GM19043 (cell line): ENCODE data around the gene TIMP4.

Experiments
- ATAC-seq: cut with Tn5 transposase; IDR thresholded peaks from one replicate; pipeline ENCODE4 v1.9.1; 2021; ENCODE audit warnings: low read depth; ENCODE audit not compliant: unreplicated experiment

TIMP4 gene

DNA sequence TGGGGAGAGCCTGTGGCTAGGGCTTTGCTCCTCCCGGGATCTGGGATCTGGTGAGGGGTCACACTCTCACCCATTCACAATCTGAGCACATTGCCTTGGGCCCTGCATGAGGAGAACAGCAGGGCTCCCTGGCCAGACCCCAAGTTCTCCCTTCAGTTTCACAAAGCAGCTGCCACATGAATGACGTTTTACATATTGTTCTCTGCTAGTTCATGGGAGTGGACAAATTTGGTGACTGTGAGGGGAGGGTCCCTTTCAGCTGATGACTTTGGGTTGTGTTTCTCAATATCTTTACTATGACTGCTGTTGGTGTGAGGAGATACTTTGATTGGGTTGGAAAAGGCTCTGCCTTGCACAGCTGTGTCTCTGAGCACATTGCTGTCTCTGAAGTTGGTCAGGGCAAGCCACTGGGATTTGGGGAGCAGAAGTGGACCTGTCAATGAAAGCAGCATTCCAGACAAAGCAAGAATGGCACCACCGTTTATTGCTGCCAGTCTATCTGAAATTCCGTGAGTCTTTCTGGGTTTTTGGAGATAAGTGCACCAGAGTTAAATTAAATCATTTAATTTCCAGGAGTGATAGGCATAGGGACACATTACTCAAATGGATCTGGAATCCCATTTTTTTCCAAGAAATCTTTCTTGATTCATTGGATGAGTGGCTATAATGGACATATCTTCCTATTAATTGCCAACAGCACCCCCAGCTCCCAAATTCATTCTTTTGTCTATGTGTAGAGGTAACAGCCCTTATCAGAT is 10.3 kb downstream of the TIMP4 start:
- no peak for ATAC-seq

DNA sequence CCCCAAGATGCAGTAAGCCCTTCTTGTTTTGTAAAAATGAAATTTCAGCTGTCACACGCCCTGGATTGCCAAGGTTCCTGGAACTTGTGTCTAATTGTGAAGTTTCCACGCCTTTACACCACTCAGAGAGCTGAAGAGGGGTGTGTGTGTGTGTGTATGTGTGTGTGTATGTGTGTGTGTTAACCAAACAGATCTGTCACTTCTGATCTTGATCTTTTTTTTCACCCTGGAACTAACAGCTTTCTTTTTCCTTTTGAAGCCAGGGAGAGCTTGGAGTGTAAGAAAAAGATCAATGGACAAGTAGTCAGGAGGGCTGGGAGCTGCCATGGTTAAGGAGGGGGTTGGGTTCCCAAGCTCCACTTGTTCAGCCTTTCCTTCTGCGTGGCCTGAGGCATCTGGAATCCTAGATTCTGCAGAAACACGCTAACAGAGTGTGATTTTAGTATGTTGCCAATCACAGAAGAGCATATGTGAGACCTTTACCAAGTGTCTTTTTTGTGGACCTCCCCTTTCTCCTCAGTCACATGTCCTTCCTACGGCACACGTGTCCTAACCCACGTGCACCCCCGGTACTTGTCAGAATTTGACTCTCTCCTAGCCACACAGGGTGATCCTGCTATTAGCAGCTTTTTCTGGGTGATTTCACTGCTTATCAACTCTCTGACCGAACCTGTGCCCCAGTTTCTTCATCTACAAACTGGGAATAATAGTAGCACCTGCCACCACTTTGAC is 11.5 kb downstream of the TIMP4 start:
- ATAC-seq = no peak

DNA sequence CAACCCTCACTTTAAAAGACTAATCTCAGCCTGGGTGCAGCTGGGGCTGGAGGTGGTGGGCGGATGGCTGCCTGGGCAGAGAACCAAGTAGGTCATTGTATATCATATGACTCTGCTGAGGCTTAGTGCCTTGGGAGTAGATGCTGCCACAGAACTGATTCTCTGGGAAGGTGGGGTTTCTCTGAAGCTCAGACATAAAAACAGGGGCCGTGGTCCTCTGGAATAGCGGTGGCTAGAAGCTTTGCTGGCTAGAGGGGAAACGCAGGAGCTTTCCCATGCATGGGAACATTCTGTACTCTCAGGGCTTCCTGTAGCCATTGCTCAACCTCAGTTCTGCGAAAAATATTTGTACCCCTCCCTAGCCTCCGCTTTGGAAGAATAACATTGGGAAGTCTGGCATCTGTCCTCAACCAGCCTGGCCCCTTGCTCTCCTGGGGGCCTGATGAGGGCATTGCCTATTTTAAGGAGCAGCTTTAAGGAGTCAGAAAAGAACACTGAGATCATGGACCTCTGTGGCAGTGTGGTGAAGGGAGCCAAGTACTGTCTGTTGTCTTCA is 14.7 kb downstream of the TIMP4 start:
- ATAC-seq = no peak

DNA sequence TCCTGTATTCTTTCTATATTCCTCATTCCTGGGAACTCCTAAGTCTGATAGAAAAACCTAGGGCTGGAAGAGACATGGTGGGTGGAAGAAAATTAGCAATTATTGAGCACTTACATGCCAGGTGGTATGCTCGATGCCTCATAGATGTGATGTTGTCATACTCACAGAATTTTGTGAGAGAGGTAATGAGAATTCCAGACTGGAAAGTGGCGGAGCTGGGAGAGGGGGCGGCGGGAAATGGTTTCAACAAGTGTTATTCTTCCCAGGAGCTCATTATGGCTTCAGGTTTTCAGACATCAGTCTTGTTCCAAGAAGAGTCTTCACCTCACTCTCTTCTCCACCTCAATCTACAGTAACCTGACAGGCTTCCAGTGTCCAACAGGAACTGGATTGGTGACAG is 16.2 kb downstream of the TIMP4 start:
- ATAC-seq = no peak

DNA sequence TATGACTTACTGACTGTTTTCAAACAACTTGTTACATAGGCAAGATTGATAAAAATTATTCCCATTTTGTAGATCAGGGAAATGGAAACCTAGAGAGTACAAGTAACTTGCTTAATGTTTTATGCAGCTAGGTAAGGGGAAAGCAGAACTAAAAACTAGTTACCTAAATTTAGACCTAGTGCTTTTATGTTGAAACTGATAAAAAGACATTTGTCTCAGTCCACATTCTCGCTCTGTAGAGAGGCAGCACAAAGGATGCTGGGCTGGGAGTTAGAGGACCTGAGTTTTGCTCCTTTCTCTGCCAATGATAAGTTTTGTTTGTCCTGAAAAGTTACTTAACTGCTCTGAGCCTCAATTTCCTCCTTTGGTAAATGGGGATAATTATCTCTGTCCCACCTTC is 17.4 kb downstream of the TIMP4 start:
- no peak for ATAC-seq

DNA sequence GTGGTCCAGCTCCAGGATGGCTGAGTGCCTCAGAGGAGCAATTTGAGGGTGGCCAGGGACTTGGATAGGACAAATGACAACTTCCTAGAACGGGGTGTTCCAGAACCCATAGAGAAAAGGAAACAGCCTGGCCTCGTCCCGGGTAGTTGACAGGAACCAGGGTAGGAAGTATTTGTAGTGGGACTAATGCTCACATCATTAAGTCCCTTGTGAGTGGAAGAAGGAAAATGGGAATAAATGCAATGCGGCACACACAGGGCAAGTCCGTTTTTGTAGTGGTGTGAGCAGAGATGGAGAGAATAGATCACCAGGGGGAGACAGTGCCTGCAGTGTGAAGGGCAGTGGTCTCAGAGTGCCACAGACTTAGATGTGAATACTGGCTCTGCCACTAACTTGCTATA is 19.6 kb downstream of the TIMP4 start:
- ATAC-seq = no peak

DNA sequence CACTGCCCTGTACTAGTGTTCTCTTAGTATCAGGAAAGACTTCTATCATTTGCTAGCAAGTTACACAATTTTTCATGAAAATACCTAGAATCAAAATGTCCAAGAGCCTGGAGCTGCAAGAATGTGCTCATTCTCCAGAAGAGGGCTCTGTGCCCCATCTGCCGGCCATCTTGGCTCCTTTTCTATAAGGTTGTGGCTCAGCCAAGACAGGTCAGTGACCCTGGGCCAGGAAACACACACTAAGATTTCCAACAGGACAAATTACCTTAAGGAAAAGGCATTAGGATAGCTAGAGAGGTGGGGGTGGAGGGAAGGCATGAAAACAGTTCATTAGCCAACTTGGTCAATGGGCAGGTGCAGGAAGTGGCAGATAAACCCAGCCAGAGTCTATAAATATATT is 20.7 kb downstream of the TIMP4 start:
- ATAC-seq = no peak

DNA sequence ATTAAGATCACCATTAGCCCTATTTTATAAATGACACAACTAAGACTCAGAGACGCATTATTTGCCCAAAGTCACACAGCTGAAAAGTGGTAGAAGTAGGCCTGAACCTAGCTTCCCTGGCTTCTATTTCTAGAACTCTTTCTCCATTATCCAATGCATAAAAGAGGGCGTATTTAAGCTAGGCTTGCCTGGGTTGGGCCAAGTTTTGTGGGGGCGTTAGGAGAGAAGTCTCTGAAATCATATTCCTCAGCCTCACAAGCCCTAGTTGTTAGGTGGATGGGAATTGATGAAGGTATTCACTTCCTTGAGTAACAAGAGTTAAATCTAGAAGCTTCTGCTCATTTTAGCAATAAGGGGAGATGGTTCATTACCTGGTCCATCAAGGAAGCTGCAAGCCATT is 22.3 kb downstream of the TIMP4 start:
- no peak for ATAC-seq

DNA sequence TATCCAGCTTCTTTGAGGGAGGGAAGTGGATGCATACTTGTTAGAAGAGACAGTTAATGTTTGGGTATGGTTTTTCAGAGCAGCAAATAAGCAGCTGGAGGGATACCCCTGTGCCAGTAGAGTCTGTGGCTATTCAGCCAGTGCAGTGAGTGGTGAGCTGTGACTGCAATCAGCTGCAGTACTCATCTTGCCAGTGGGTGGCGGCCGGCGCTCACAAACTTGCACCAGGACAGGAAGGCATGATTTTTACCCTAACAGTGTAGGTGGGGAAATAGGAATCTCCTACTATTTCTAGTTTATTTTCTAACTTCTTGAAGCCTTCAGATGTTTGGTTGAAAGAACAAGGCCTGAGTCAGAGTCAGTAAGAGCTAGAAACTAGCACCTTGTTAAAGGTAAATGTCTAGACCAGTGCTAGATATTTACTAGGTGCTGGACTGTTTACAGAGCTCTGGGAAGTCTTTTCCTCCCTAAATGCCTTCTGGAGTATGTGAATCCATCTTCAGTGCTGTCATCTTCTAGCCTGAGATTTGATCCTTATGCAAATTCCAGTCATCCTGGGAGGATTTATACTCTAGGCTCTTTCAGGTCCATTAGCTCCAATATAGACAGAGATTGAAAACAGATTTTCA is 23.6 kb downstream of the TIMP4 start:
- ATAC-seq = peak; percentile 85

DNA sequence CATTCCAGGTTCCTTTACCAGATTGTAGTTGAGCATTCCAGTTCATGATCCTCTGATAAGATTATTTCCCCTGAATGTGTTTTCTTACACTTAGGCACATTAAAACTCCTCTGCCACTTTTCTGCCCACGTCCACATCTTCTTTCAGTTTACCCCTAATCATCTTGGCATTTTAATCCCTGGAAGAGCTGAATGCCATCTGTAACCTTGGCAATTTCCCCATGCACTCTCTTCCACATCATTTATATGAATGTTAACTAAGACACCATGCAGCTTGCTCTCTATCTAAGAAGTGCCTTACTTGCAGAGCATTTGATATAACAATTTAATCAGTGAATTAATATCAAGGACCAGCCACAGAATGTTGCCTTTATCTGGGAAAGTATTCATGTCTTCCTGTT is 25.8 kb downstream of the TIMP4 start:
- no peak for ATAC-seq

DNA sequence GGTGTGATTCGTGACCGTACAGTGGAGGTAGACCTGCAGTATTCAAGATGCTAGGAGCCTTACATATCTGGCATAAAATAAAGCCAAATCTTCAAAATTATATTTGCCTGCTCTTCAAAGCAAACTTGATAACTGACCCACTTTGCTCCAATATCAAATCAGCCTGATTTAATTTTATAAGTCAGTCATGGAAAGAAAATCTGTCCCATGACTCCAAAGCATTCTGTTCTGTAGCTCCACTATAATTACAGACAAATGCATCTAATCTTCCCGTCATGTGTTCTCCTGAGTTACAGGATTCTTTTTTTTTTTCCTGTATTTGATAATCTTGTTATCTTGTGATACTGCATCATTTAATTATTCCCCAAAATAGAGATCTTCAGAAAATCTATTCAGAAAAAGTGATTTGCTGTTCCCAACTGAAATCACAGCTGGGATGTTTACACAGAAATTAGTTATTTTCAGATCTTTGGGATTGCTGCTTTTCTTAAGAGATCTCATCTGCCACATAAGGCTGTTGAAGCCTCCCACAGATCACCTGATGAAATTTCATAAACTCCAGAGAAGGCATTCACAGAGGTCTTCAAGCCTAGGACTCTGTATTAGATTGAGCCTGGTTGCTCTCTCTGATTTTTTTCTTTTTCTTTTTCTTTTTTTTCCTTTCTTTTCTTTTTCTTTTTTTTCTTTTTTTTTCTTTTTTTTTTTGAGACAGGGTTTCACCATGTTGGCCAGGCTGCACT is 27.2 kb downstream of the TIMP4 start:
- ATAC-seq = no peak

DNA sequence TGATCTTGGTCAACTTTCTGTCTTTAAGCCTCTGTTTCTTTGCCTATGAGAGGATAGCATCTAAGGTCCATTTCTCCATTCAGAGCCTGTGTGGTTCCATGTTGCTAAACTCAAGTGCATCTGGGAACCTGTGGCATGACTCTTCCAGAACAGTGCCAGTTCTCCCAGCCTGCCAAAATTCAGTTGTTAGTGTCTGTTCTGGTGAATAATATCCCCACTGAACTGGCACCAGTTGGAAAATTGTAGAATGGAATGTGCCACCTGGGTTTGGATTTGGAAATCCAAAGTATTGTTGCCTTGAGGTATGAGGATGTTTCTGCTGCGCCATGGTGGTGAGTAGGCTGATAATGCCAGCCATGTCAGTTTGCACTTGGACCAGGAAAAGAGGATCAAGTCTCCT is 31.3 kb downstream of the TIMP4 start:
- ATAC-seq = no peak

DNA sequence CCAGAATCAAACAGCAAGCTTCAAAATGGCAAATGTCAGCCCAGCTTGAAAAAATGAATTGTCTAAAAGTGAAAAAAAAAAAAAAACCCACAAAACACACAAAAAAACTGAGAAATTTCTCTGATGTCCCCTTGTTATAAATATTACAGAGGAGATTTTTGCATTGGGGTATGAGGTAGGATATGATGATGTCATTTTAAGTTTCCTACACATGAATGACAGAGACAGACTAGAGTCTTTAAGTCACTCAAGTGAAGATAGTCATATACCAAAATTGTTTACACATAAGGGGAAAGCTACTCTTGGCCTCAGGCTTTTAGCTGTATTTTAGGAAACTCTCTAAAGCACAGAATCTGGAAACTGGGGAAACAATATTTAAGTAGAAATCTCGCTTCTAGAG is 32.9 kb downstream of the TIMP4 start:
- ATAC-seq = no peak

DNA sequence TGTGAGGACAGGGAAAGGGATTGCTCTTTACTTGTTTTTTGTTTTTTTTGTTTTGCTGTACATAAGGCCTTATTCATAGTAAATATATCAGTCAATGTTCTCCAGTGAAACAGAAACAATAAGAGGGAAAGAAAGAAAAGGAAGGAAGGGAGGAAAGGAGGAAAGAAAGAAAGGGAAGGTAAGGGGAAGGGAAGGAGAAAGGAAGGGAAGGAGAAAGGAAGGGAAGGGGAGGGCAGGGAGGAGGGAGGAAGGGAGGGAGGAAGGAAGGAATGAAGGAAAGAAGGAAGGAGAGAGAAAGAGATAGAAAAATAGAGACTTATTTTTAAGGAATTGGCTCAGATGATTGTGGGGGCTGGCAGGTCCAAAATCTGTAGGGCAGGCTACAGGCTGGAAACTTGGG is 37.2 kb downstream of the TIMP4 start:
- no peak for ATAC-seq

DNA sequence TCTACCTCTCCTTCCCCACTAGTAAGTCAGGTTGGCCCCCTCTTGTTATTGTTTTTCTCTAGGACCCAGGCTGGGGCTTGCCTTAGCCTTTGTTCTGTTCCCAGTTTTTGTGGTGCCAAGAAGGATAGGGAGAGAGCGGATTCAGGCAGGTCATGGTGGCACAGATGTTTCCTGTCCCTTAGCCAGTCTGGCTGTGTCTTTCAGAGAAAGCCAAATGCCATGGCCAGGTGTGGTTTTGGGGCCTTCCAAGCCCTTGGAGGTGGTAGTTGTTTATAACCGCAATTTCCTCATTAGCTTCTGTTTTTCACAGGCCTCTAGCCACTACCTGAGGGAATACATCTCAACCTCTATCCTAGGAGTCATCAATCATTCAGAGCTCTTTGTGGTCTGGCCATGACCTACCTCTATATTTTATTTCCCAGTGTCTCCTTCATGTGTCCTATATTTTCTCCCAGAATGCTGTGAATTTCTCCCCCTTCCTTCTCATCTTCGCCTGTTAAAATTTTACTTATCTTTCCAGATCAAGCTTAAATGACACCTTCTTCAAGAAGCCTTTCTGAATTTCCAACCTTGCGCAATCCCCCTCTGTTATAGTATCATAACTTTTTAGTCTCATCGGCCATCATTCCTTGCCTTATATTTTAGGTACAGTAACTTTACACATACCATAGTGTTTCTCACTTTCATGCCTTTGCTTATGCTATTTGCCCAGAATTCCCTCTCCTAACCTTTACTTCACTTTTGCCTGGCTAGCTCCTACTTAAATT is 38.2 kb downstream of the TIMP4 start:
- ATAC-seq = no peak

DNA sequence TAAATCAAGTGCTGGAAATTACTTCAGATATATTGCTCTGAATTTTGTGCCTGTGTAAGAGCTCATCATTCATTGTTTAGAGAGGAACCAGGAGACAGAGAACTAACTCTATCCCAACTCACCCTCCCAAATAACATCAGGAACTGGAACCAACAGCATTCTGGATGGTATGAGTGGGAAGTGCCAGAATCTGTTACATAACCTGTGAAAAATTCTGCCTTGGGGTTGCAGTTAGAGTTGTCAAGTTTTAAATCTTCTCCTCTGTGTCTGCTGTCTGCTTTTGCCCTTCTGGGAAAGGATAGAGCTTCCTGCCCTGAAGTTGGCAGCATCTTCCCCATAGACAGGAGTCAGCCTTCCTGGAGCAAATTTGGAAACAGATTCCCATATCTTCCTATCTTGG is 41.2 kb downstream of the TIMP4 start:
- ATAC-seq = no peak

DNA sequence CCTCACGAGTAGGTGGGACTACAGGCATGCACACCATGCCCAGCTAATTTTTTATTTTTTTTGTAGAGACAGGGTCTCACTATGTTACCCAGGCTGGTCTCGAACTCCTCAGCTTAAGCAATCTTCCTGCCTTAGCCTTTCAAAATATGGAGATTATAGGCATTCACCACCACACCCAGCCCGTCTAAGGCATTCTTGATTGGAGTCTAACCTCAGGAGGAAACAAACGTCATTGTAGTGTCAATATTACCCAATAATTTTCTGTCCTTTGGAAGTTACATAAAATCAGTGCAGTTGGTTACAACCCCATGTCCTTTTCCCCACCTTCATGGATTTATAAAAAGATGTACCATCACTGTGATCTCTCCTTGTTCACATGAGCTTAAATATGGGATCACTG is 41.8 kb downstream of the TIMP4 start:
- ATAC-seq = no peak

DNA sequence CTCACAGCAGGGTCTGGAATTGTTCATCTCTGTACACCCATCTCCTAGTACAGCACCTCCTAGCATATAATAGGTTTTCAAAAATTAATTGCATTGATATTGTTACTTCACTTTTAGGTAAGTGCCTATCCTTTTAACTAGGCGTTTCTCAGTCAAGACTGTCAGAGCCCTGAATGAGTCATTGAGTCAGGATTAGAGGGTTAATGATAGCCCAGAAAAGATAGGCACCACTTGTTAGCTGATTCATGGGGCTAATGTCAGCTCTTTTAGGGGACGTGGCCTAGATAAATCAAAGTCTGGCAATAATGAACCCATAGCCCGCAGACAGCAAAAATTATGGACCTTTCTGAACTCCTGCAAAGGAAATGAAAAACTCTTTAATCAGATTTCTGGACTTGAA is 42.9 kb downstream of the TIMP4 start:
- ATAC-seq = no peak

DNA sequence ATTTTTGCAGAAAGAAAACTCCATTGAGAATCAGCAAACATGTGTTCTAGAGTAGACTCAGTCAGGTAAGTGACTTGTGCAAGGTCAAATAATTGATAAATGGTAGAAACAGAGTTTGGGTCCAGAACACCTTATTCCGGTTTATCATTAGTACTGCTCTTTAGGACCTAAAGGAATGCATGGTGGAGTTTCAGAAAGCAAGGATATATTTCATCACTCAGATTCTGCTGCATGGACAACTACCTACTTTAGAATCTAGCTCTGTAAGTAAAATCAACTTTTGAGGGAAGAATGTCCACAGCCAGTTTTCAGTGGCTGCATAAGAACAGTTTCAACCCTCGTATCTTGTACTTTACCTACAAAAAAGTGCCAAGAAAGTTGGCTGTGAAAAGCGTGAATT is 43.6 kb downstream of the TIMP4 start:
- ATAC-seq = no peak

DNA sequence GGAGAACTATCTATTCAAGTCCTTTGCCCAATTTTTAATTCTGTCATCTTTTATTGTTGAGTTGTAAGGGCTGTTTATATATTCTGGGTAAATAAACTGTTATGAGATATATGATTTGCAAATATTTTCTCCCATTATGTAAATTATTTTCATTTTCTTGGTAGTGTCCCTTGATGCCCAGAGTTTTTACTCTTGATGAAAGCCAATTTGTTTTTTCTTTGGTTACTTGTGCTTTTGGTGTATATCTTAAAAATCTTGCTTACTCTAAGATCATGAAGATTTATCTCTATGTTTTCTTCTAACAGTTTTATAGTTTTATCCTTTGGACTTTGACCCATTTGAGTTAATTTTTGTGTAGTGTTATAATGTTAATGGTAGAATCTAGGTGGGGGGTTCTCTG is 44.5 kb downstream of the TIMP4 start:
- no peak for ATAC-seq
